Vagina (tissue), 2 donors: ENCODE data around the gene GLB1L3.
"Not testable (repeated sequence)": the region's sequence is repeated elsewhere in the genome, so short reads cannot be mapped to it uniquely, and the experiment has no call there.

Experiments used
- CTCF ChIP-seq, 3 experiments: fragments of 450-650 bp in 2 of 3; fragments of 200-600 bp in 1 of 3; sonication (generic) in 1 of 3; IDR thresholded peaks; one replicate each; pipeline ENCODE4 v1.5.1; 2017 to 2019; ENCODE audit warnings: antibody characterized with exemption in 3 of 3, mild to moderate bottlenecking in 2 of 3, moderate library complexity in 2 of 3
- POLR2A ChIP-seq, 2 donors: fragments of 450-650 bp; IDR thresholded peaks; one replicate each; pipeline ENCODE4 v1.6.1; 2017; ENCODE audit warnings: antibody characterized with exemption in 2 of 2, mild to moderate bottlenecking in 2 of 2, moderate library complexity in 2 of 2
- POLR2AphosphoS5 ChIP-seq, 2 donors: sonication (generic); formaldehyde crosslinking; IDR thresholded peaks; one replicate each; pipeline ENCODE4 v1.9.0; 2017; ENCODE audit warnings: antibody characterized with exemption in 2 of 2, mild to moderate bottlenecking in 2 of 2, low read depth in 1 of 2; ENCODE audit not compliant: insufficient read depth in 1 of 2

GRCh38 chr11:134321373-134321772, 45.2 kb downstream of the GLB1L3 start:
- not testable (repeated sequence) for TF ChIP-seq POLR2A (IDR thresholded peaks at IDR 0.05); CTCF (IDR thresholded peaks at IDR 0.05); POLR2AphosphoS5 (IDR thresholded peaks at IDR 0.05; ENCODE audit: insufficient read depth in 1 of 2, low read depth in 1 of 2)
